Esophagus muscularis mucosa (tissue), 4 donors: ENCODE measurements around the gene ATP13A5.

ENCODE experiments used
- EP300 ChIP-seq: sonication (generic); formaldehyde crosslinking; IDR thresholded peaks from one replicate; pipeline ENCODE4 v1.6.1; 2017; ENCODE audit warnings: antibody characterized with exemption
- POLR2A ChIP-seq: fragments of 450-650 bp; IDR thresholded peaks from one replicate; pipeline ENCODE4 v1.6.1; 2017; ENCODE audit warnings: antibody characterized with exemption, moderate library complexity, mild to moderate bottlenecking, low read depth
- TF ChIP-seq, protein P1 (sequence below), 3 experiments: fragments of 200-600 bp in 2 of 3; fragments of 450-650 bp in 1 of 3; sonication (generic) in 2 of 3; IDR thresholded peaks; one replicate each; pipeline ENCODE4 v1.5.1; 2017 to 2019; ENCODE audit warnings: antibody characterized with exemption in 3 of 3, mild to moderate bottlenecking in 2 of 3, moderate library complexity in 1 of 3

GRCh38 chr3:193346259-193346658 is 32.3 kb downstream of the ATP13A5 start:
- TF ChIP-seq, protein P1, sequence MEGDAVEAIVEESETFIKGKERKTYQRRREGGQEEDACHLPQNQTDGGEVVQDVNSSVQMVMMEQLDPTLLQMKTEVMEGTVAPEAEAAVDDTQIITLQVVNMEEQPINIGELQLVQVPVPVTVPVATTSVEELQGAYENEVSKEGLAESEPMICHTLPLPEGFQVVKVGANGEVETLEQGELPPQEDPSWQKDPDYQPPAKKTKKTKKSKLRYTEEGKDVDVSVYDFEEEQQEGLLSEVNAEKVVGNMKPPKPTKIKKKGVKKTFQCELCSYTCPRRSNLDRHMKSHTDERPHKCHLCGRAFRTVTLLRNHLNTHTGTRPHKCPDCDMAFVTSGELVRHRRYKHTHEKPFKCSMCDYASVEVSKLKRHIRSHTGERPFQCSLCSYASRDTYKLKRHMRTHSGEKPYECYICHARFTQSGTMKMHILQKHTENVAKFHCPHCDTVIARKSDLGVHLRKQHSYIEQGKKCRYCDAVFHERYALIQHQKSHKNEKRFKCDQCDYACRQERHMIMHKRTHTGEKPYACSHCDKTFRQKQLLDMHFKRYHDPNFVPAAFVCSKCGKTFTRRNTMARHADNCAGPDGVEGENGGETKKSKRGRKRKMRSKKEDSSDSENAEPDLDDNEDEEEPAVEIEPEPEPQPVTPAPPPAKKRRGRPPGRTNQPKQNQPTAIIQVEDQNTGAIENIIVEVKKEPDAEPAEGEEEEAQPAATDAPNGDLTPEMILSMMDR (IDR thresholded peaks at IDR 0.05) = no peak
- TF ChIP-seq POLR2A (no peak), EP300 (no peak)
